Neuronal stem cell (in vitro differentiated cells): ENCODE data around the gene CALU.

Experiments used
- DNase-seq: peaks from one replicate; pipeline ENCODE4 v3.0.0-alpha.2; 2013; ENCODE audit warnings: low spot score
- H2AFZ ChIP-seq: one replicate; pipeline ENCODE4 v1.6.1; 2013; ENCODE audit warnings: mild to moderate bottlenecking, low read length, inconsistent platforms
- H2AK5ac ChIP-seq: 2 replicates; pipeline ENCODE4 v1.6.1; 2013; ENCODE audit warnings: low read depth, mild to moderate bottlenecking, inconsistent platforms, low read length, moderate library complexity, mixed read lengths
- H2BK120ac ChIP-seq: 2 replicates; pipeline ENCODE4 v1.6.1; 2013; ENCODE audit warnings: low read depth, mild to moderate bottlenecking, inconsistent platforms, low read length, moderate library complexity, mixed read lengths
- H2BK12ac ChIP-seq: one replicate; pipeline ENCODE4 v1.6.1; 2013; ENCODE audit warnings: low read length, inconsistent platforms
- H2BK15ac ChIP-seq: 2 replicates; pipeline ENCODE4 v1.6.1; 2013; ENCODE audit warnings: mild to moderate bottlenecking, low read length, inconsistent platforms, mixed read lengths
- H2BK5ac ChIP-seq: one replicate; pipeline ENCODE4 v1.6.1; 2013; ENCODE audit warnings: inconsistent platforms, mild to moderate bottlenecking, low read length, moderate library complexity
- H3K14ac ChIP-seq: one replicate; pipeline ENCODE4 v1.6.1; 2013; ENCODE audit warnings: low read length, inconsistent platforms
- H3K18ac ChIP-seq: 2 replicates; pipeline ENCODE4 v1.6.1; 2013; ENCODE audit warnings: low read length, inconsistent platforms
- H3K23ac ChIP-seq: 2 replicates; pipeline ENCODE4 v1.6.1; 2013; ENCODE audit warnings: low read depth, mild to moderate bottlenecking, mixed read lengths, low read length, inconsistent platforms; ENCODE audit not compliant: poor library complexity
- H3K27ac ChIP-seq: replicated peaks from 3 replicates; pipeline ENCODE4 v1.5.1; 2013; ENCODE audit warnings: low read length, inconsistent platforms
- H3K27me3 ChIP-seq, 3 experiments: 2 replicates each; pipeline ENCODE4 v1.6.1; 2013; ENCODE audit warnings: low read length in 3 of 3, mild to moderate bottlenecking in 2 of 3, inconsistent platforms in 1 of 3, low read depth in 1 of 3, mixed read lengths in 1 of 3, moderate library complexity in 1 of 3; ENCODE audit not compliant: control insufficient read depth in 3 of 3, insufficient read depth in 3 of 3
- H3K36me3 ChIP-seq, 2 donors: replicated peaks in 1 of 2; 2 replicates each; pipeline ENCODE4 v1.6.1; 2013; ENCODE audit warnings: low read length in 2 of 2; ENCODE audit not compliant: control insufficient read depth in 2 of 2, insufficient read depth in 2 of 2
- H3K4ac ChIP-seq: 2 replicates; pipeline ENCODE4 v1.6.1; 2013; ENCODE audit warnings: inconsistent platforms, mild to moderate bottlenecking, low read length, moderate library complexity
- H3K4me1 ChIP-seq, 2 donors: 1 replicate in 1 of 2; 2 replicates in 1 of 2; pipeline ENCODE4 v1.6.1; 2013; ENCODE audit warnings: low read length in 2 of 2, low read depth in 1 of 2; ENCODE audit not compliant: control insufficient read depth in 2 of 2, insufficient read depth in 1 of 2
- H3K4me2 ChIP-seq: one replicate; pipeline ENCODE4 v1.6.1; 2013; ENCODE audit warnings: mild to moderate bottlenecking, low read length, inconsistent platforms; ENCODE audit not compliant: insufficient read depth, poor library complexity, severe bottlenecking
- H3K4me3 ChIP-seq, 2 donors: 2 replicates each; pipeline ENCODE4 v1.5.1; 2013; ENCODE audit warnings: low read length in 2 of 2, mild to moderate bottlenecking in 2 of 2, inconsistent platforms in 1 of 2, moderate library complexity in 1 of 2
- H3K79me1 ChIP-seq: one replicate; pipeline ENCODE4 v1.6.1; 2013; ENCODE audit warnings: low read depth, mild to moderate bottlenecking, inconsistent platforms, low read length, moderate library complexity
- H3K9ac ChIP-seq: one replicate; pipeline ENCODE4 v1.6.1; 2013; ENCODE audit warnings: mild to moderate bottlenecking, low read depth, low read length, inconsistent platforms; ENCODE audit not compliant: poor library complexity
- H3K9me3 ChIP-seq, 2 donors: replicated peaks in 1 of 2; 2 replicates each; pipeline versions ENCODE3 to v1.6.1; 2013; ENCODE audit warnings: low read length in 2 of 2, mild to moderate bottlenecking in 2 of 2, inconsistent platforms in 1 of 2, low read depth in 1 of 2, mixed read lengths in 1 of 2, moderate library complexity in 1 of 2; ENCODE audit not compliant: control insufficient read depth in 2 of 2, insufficient read depth in 1 of 2
- H4K8ac ChIP-seq: one replicate; pipeline ENCODE4 v1.6.1; 2013; ENCODE audit warnings: low read depth, mild to moderate bottlenecking, inconsistent platforms, low read length, moderate library complexity
- H4K91ac ChIP-seq: one replicate; pipeline ENCODE4 v1.6.1; 2013; ENCODE audit warnings: low read length, low read depth, mild to moderate bottlenecking, inconsistent platforms; ENCODE audit not compliant: poor library complexity
- WGBS, 2 donors: extraction: QIAGEN DNeasy Blood & Tissue Kit; methylation state at CpG; one replicate each; pipeline ENCODE4 v1.1.7; 2013; ENCODE audit warnings: missing lambda C conversion rate in 2 of 2, mixed read lengths in 1 of 2; ENCODE audit not compliant: insufficient read length in 2 of 2, insufficient replicate concordance in 1 of 2; ENCODE audit errors: extremely low coverage in 2 of 2; 5-methylcytosine and 5-hydroxymethylcytosine counted together

Gene CALU

GRCh38 chr7:128807191-128807590 lies 68.0 kb downstream of the CALU start:
- Histone ChIP-seq H3K9ac (no peak overlapping the region), H3K4ac (no peak overlapping the region)

GRCh38 chr7:128809363-128809762 lies 70.2 kb downstream of the CALU start:
- H3K4me1 ChIP-seq: peaks cover 0 to 5% of the 10 kb centered on the region in 2 donors
- no peak overlapping the region for H2BK12ac ChIP-seq
- H3K9me3 ChIP-seq: no peaks in the 10 kb centered on the region
- no peak overlapping the region for H2AFZ ChIP-seq
- H3K9ac ChIP-seq: no peak overlapping the region
- no peak overlapping the region for H3K23ac ChIP-seq
- H2BK15ac ChIP-seq: no peak overlapping the region
- no CpG with 5 or more reads among the region's 3 CpGs for WGBS, 2 donors
- no peak overlapping the region for H3K4ac ChIP-seq
- no peaks in the 10 kb centered on the region for H3K79me1 ChIP-seq
- H2BK5ac ChIP-seq: no peak overlapping the region
- H3K27ac ChIP-seq: no peak overlapping the region
- H3K4me3 ChIP-seq: no peak overlapping the region
- peaks cover 59 to 70% of the 10 kb centered on the region in 2 donors for H3K36me3 ChIP-seq
- no peak overlapping the region for H2AK5ac ChIP-seq
- no peak overlapping the region for H3K18ac ChIP-seq
- H4K8ac ChIP-seq: no peak overlapping the region
- no peak overlapping the region for H2BK120ac ChIP-seq
- H3K4me2 ChIP-seq: no peak overlapping the region
- DNase-seq: no peak
- no peak overlapping the region for H4K91ac ChIP-seq
- H3K27me3 ChIP-seq: no peaks in the 10 kb centered on the region
- no peak overlapping the region for H3K14ac ChIP-seq

More at GRCh38 chr7:128807191-128807590, 68.0 kb downstream of the CALU start:
- Histone ChIP-seq H3K23ac (peak overlapping the region; percentile 17), H2BK120ac (no peak overlapping the region), H2BK12ac (no peak overlapping the region), H3K4me2 (no peak overlapping the region), H3K79me1 (no peaks in the 10 kb centered on the region), H4K91ac (no peak overlapping the region), H4K8ac (no peak overlapping the region), H2AFZ (no peak overlapping the region), H3K4me3 (no peak overlapping the region), H3K36me3 (peaks cover 58 to 86% of the 10 kb centered on the region in 2 donors), H3K27ac (no peak overlapping the region), H3K18ac (no peak overlapping the region), H3K27me3 (no peaks in the 10 kb centered on the region), H2AK5ac (no peak overlapping the region), H2BK15ac (no peak overlapping the region), H2BK5ac (peak overlapping the region; percentile 16), H3K9me3 (no peaks in the 10 kb centered on the region), H3K14ac (no peak overlapping the region), H3K4me1 (no peaks in the 10 kb centered on the region)
- DNase-seq: no peak
- no CpG with 5 or more reads among the region's 8 CpGs for WGBS, 2 donors

GRCh38 chr7:128810473-128810872 lies 71.3 kb downstream of the CALU start:
- no peak overlapping the region for H2AFZ ChIP-seq
- no peaks in the 10 kb centered on the region for H3K27me3 ChIP-seq
- H2AK5ac ChIP-seq: no peak overlapping the region
- no peak overlapping the region for H2BK120ac ChIP-seq
- H4K91ac ChIP-seq: no peak overlapping the region
- H3K9me3 ChIP-seq: no peaks in the 10 kb centered on the region
- H3K79me1 ChIP-seq: no peaks in the 10 kb centered on the region
- no peak for DNase-seq
- peaks cover 0 to 5% of the 10 kb centered on the region in 2 donors for H3K4me1 ChIP-seq
- no peak overlapping the region for H3K4ac ChIP-seq
- no peak overlapping the region for H4K8ac ChIP-seq
- H3K14ac ChIP-seq: no peak overlapping the region
- no peak overlapping the region for H2BK12ac ChIP-seq
- no peak overlapping the region for H2BK15ac ChIP-seq
- peaks cover 51 to 59% of the 10 kb centered on the region in 2 donors for H3K36me3 ChIP-seq
- WGBS, 2 donors: no CpG with 5 or more reads among the region's 2 CpGs
- H3K4me2 ChIP-seq: no peak overlapping the region
- H2BK5ac ChIP-seq: no peak overlapping the region
- H3K18ac ChIP-seq: no peak overlapping the region
- H3K27ac ChIP-seq: no peak overlapping the region
- no peak overlapping the region for H3K4me3 ChIP-seq
- no peak overlapping the region for H3K23ac ChIP-seq
- no peak overlapping the region for H3K9ac ChIP-seq

GRCh38 chr7:128810997-128811396 lies 71.8 kb downstream of the CALU start:
- no peak overlapping the region for H3K4me2 ChIP-seq
- H2BK12ac ChIP-seq: no peak overlapping the region
- peaks cover 46 to 54% of the 10 kb centered on the region in 2 donors for H3K36me3 ChIP-seq
- no peak overlapping the region for H2AK5ac ChIP-seq
- WGBS, 2 donors: no CpG with 5 or more reads among the region's 3 CpGs
- no peak overlapping the region for H3K23ac ChIP-seq
- H3K79me1 ChIP-seq: no peaks in the 10 kb centered on the region
- no peaks in the 10 kb centered on the region for H3K27me3 ChIP-seq
- H2AFZ ChIP-seq: no peak overlapping the region
- no peak overlapping the region for H3K4ac ChIP-seq
- no peak overlapping the region for H4K91ac ChIP-seq
- H3K14ac ChIP-seq: no peak overlapping the region
- no peaks in the 10 kb centered on the region for H3K9me3 ChIP-seq
- no peak overlapping the region for H3K4me3 ChIP-seq
- H4K8ac ChIP-seq: no peak overlapping the region
- H2BK5ac ChIP-seq: no peak overlapping the region
- no peak overlapping the region for H2BK120ac ChIP-seq
- H3K18ac ChIP-seq: no peak overlapping the region
- no peak overlapping the region for H3K27ac ChIP-seq
- no peak overlapping the region for H2BK15ac ChIP-seq
- DNase-seq: no peak
- peaks cover 0 to 6% of the 10 kb centered on the region in 2 donors for H3K4me1 ChIP-seq
- H3K9ac ChIP-seq: no peak overlapping the region
